SW 1271 (cell line): ENCODE results near the gene TLR1.
A peak's percentile ranks its signal among the peaks of the same experiment; 100 is the strongest.
"Not testable (repeated sequence)": the region's sequence is repeated elsewhere in the genome, so short reads cannot be mapped to it uniquely, and the experiment has no call there.

Experiments
- DNase-seq, 2 experiments: peaks; one replicate each; lab custom pipeline; 2025; lab: John Stamatoyannopoulos, UW

Gene TLR1

DNA sequence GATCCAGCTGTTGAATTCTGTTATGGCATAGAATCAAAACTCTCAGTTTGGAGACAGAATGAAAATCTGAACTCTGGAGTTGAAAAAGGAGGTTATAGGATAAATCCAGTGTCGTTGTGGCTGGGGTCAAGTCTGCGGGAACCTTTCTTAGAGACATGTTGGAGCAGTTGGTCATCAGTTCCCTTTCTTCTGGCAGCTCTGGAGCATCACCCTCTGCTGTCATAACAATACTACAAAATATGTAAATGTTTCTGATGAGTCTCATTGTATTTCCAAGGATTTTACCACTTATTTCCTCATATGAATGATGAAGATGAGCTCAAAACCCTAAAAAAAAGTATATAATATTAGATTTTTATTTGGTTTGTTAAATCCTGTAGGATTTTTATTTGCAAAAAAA, 29.3 kb downstream of the TLR1 start:
- no peak for DNase-seq

DNA sequence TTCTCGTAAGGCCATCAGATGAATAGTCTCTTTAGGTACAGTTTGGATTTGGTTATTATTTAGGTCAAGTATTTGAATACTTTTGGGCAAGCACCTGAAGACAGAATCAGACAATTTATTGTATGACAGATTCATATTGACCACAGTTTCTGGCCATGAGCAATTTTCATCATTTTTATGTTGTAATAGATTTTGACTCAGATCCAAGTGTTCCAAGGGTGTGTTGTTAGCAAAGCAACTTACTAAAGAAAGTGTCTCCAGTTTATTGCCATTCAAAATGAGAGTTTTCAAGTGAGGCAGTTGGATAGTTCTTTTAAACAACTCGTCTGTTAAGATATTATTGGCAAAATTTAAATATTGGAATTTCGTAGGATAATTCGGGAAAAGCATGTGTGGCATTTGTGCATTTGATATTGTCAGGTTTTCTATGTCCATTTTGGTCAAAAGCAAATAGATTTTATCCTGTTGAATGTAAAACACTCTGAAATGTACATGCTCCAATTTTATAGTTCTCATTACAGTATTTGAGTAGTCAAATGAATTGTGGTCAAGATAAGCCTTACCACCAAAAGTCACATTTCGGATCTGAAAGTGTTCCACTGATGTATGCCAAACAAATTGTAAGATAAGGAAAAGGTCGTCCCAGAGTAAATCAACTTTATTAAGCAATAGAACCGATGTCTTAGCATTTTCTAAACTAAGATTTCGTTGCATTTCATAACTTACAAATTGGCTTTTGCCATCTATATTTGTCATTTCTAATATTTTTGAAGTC, 30.2 kb downstream of the TLR1 start:
- DNase-seq = no peak

DNA sequence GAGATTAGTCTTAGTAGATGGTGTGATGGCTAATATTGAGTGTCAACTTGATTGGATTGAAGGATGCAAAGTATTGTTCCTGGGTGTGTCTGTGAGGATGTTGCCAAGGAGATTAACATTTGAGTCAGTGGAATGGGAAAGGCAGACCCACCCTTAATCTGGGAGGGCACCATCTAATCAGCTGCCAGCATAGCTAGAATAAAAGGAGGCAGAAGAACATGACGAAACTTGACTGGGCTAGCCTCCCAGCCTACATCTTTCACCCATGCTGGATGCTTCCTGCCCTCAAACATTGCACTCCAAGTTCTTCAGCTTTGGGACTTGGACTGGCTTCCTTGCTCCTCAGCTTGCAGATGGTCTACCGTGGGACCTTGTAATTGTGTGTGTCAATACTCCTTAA, 34.3 kb downstream of the TLR1 start:
- not testable (repeated sequence) for DNase-seq

DNA sequence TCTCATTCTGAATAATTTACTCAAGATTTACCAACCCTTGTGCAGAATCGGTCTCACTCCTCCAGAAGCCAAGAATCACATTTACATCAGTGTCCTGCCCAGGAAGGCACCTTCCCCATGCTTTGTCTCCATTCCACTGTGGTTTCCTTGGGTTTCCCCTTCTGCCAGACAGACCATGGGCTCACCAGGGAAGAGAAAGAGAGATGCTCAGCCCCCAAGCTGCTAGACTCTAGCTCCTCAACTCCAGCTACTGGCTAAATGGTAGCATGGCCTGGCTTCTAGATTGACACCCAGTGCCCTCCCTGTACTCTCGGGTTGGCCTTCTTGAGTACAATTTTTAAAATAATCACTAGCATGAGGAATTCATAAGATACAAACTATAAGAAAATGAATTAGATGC, 34.7 kb downstream of the TLR1 start:
- no peak for DNase-seq

DNA sequence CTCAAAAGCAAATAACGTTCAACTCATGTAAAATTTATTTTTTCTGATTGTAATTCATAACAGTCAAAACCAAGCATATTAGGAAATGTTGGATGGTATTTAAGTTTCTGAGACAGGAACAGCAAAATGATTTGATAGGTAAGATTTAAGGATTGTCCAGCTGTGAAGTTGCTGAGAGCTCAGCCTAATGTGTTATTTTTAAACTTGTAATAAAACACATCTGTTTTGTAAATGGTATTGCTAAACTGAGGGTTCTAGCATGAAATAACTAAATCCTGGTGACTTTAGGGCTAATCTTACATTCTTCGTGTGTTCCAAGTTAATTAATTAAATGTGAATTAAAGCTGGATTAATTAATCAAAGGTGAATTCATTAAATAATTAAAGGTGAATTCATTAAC, 35.1 kb downstream of the TLR1 start:
- no peak for DNase-seq

DNA sequence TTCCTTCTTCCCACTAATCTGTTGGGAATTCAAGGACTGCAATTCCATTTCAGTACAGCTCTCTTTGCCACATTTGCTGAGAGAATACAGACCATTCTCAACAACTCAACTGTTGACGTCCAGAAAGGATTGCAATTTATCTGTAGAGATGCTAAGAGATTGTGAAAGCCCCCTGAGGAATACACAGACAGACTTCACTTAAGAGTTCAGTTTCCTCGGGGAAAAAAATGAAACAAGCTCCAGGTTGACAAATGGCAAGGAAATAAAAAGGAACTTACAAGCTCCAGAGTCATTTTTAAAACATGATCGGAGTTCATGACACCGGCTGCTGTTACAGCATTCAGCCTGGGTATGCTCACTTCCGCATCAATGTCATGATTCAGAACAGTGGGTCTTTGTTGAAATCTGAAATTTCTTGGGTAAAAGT, 35.6 kb downstream of the TLR1 start:
- DNase-seq = no peak

DNA sequence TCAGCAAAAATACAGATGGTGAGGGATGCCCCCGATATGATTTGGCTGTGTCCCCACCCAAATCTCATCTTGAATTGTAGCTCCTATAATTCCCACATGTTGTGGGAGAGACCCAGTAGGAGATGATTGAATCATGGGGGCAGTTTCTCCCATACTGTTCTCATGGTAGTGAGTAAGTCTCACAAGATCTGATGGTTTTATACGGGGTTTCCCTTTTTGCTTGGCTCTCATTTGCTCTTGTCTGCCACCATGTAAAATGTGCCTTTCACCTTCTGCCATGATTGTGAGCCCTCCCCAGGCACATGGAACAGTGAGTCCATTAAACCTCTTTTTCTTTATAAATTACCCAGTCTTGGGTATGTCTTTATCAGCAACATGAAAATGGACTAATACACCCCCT, 37.7 kb downstream of the TLR1 start:
- DNase-seq = not testable (repeated sequence)

DNA sequence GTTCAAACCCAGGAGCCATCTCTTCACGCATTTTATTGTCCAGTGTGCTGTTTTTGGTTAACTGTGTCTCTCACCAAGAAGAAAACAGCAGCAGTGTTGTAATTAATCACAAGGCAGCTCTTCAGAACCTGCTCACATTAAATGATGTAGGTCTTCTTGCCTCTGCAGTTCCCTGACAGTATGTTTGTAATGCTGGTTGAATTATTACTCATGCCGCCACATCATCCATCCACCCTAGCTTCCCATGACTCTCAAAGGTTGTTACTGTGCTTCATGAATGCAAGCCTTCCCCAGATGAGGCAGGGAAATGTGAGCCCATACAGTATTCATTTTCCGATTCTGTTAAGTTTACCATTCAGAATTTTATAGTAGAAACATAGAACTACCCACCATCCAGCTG, 39.2 kb downstream of the TLR1 start:
- no peak for DNase-seq

DNA sequence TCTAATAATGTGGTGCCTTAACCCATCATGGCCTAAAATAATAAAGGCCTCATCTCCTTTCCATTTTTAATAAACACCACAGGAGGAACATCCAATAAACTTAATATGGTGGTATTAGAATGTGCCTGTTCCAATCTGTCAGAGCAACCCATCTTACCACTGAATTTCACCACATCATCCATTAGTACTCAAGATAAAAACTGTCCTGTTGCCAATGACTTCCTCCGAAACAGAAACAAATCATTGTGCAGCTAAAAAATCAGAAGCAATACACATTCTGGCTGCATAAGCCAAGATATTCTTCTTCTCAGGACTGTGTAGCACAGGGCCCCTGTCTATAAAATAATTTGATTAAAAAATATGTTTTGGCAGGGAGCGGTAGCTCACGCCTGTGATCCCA, 40.3 kb downstream of the TLR1 start:
- DNase-seq = no peak

DNA sequence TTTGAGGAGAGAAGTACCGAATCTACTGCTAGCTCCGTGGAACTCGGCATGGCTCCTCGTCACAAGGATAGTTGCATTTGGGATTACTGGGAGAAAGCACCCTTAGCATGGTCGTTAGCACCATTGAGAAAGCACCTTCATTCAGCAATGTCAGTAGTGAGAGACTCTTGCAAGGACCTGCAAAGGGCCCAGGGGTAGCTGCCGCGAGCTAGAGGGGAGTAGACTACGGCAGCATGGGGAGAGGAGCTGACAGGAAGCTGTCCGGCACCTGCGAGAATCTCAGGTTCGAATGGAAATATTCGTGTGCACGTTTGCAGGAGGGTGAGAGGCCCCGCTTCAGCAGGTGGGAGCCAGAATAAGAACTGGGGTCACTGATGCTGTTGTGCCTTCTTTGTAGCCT, 42.0 kb downstream of the TLR1 start:
- no peak for DNase-seq

DNA sequence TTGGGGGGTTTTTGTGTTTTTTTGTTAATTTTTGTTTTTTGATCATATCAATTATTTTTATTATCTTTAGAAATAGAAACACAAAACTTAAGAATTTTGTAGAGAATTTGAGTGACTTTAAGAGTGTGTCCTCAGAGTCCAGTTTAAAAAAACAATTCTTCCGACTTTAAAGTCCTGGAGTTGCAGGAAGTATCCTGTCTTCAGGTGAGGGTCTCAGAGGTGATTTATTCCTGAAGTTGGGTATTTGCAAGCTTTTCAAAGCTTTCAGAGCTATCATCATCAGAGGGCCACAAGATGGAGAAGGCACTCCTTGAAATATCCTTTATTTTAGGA, 44.8 kb downstream of the TLR1 start:
- DNase-seq = no peak

DNA sequence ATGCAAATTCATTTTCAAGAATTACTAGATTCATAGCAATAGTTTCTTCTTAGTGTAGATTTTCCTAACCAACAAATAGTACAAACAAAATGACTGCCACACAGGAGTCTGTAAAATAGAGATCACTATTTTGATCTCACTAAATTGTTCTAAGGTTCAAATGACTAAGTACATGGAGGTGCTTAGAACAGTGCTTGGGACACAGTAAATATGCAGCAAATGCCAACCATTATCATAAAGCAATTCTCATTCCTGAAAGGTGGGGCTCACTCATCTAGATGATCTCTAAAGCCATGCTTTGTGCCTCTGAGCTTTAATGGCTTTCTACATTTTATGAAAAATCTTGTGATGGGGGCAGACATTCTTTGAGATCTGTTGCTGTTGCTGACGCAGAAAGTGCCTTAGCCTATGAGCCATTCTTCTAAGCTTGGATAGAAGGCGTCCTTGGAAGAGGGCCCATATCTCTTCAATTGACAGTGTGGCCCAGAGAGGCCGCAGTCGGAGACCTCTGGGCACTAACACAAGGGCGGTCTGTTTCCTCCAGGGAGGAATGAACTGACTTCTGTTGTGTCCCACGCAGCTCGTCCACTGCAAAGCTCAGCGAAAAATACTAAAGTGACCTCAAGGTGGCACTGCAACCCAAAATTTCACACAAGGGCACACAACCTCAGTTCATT, 45.3 kb downstream of the TLR1 start:
- DNase-seq = peak in 1 of 2 experiments; percentile 30

DNA sequence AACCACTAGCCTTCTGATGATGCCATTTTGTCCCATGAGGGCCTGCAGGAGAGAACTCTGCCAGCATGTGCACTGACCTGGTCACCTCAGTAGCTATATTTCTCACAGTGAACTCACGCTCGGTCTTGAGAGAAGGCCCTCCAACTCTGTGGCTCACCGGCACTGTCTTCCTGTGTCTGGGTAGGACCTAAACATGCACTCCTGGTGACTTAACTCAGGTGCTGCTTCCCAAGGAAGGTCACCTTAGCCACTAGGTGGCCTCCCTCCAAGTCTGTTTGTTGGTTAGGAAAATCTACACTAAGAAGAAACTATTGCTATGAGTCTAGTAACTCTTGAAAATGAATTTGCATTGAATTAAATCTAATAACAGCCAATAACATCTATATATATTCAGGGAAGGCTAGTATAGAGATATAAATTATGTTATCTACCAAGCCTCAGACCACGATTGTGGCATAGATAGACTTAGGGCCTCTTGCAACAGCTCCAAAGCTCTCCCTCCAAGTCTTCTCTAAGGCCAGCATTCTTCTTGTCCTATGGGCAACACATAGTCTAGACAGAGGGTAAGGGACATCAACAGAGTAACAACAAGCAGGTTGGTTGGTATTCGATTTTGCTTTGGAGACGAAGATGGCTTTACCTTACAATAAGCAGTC, 46.5 kb downstream of the TLR1 start:
- DNase-seq = peak in 1 of 2 experiments; percentile 8

DNA sequence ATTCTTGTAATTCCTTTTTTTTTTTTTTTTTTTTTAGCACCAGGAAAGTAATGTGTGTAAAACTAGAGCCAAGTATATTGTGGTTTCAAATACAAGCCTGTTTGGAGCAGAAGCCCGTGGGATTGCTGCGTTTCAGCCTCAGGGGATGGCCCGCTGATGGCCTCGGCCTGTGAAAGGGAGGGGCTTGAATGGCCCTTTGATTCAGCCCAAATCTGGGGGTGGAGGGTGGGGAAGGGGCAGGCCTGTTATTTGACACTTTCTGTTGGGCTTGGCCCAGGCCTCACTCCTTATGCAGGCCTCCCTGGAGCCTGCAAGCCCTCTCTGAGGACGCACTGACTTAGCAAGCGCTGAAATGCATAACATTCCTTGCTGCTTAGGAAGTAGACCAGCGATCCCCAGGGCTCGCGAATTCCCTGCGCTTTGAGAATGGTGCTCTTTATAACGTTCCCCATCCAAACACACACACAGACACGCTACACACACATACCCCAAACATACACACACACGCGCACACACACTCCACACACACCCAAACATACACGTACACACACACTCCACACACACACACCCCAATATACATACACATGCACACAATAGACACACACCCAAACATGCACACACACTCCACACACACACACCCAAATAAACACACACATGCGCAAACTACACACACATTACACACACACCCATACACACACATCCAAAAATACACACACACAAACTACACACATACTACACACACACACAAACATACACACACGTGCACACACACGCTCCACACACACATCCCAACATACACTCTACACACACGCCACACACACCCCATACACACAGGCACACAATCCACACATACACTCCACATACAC, 51.4 kb downstream of the TLR1 start:
- peak in 1 of 2 experiments; percentile 4 for DNase-seq

DNA sequence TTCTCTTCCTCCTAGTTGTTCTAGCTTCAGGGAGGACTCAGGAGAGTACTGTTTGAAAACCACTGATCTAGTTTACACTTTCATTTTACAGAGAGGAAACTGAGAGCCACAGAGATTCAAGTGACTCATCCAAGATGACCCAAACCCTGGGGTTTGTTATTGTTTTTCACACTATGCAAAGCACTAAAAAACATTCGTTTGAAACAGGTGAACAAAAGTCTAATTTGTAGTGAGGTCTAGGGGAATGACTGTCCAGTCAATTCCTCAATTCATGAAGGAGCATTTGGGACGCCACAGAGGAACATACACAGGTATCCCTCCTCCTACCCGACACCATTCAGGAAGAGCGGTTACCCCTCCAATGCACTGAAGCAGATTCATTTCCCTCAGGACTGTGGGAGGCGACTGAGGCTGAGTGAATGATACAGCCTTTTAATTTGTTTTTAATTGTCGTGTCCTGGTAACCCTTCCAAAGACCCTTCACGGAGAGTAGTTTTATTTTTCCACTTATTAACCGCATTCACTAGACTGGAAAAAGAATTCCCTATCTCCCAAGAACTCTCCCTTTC, 52.1 kb downstream of the TLR1 start:
- no peak for DNase-seq

DNA sequence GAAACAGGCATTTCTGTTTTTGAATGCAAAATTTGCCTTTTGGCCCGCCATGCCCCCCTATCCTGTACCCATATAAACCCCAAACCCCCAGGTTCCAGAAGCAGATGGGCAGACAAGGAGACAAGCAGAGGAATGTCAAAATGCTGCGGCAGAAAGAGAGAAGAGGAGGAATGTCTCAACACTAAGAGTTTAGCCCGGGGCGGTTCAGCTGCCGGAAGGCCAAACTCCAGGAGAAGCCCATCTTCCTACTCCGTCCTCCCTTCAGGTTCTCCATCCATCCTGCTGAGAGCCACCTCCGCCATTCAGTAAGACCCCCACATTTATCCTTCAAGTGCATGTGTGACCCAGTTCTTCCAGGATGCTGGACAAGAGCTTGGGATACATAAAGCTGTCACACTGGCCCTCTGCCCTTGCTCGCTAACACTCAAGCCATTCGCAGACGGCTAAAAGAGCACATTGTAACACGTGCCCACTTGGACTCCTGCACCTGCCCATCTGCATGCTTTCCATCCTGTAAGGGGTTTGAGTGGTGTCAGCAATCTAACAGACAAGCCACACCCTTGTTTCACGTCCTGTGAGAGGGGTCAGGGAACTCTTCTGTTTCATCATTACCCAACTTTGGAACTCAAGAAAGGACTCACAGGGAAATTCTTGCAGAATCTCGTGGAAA, 53.1 kb downstream of the TLR1 start:
- no peak for DNase-seq

DNA sequence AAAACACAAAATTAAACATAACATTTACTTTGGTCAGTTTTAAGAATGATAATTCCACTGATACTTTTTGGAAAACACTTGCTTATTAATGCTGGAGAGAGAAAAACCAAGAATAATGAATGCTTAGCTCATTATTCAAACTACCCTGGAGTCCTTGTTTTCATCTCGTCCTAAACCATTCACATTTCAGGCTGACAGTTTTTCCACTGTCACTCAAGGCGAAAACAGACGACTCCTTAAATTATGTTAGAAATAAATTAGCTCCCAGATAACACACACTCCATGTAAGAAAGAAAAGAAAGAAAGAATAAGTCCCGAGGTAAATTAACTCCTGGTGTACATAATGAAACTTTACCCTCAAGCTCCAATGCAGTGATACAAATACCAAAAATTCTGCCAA, 55.3 kb downstream of the TLR1 start:
- no peak for DNase-seq

DNA sequence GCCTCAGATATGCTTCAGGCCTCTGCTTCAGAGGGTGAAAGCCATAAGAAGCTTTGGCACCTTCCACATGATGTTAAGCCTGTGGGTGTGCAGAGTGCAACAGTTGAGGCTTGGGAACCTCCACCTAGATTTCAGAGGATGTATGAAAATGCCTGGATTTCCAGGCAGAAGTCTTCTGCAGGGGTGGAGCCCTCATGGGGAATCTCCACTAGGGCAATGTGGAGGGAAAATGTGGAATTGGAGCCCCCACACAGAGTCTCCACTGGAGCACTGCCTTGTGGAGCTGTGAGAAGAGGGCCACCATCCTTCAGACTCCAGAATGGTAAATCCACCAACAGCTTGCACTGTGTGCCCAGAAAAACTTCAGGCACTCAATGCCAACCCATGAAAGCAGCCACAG, 57.0 kb downstream of the TLR1 start:
- DNase-seq = no peak
